ENCODE results near the gene GLDC.
A peak's percentile ranks its signal among the peaks of the same experiment; 100 is the strongest.
"Not testable (repeated sequence)": the region's sequence is repeated elsewhere in the genome, so short reads cannot be mapped to it uniquely, and the experiment has no call there.

GLDC gene

GRCh38 chr9:6664204-6664680, 18.7 kb upstream of the GLDC start:
- DNase-seq (ENCODE audit: low spot score), result no peak

GRCh38 chr9:6660512-6660911, 15.0 kb upstream of the GLDC start:
- no peak for DNase-seq (ENCODE audit: low spot score)

GRCh38 chr9:6658628-6659353, 13.3 kb upstream of the GLDC start:
- no peak for DNase-seq (ENCODE audit: low spot score)

GRCh38 chr9:6656614-6657300, 11.2 kb upstream of the GLDC start:
- no peak for DNase-seq (ENCODE audit: low spot score)

GRCh38 chr9:6655036-6655435, 9.5 kb upstream of the GLDC start:
- no peak for DNase-seq (ENCODE audit: low spot score)

- DNase-seq (ENCODE audit: low spot score), result no peak
These were observed 736 bp upstream of the GLDC start for GRCh38 chr9:6646293-6646636.

- DNase-seq (ENCODE audit: low spot score), result peak; percentile 33
These were observed 499 bp downstream of the GLDC start for GRCh38 chr9:6645105-6645354.

- no peak for DNase-seq (ENCODE audit: low spot score)
These were observed 1.0 kb downstream of the GLDC start for GRCh38 chr9:6644346-6645104.

- DNase-seq (ENCODE audit: low spot score), result no peak
These were observed 3.6 kb downstream of the GLDC start for GRCh38 chr9:6641961-6642360.

GRCh38 chr9:6641561-6641960, 4.0 kb downstream of the GLDC start:
- DNase-seq (ENCODE audit: low spot score), result no peak

GRCh38 chr9:6641056-6641455, 4.5 kb downstream of the GLDC start:
- no peak for DNase-seq (ENCODE audit: low spot score)

GRCh38 chr9:6640268-6641051, 5.1 kb downstream of the GLDC start:
- no peak for DNase-seq (ENCODE audit: low spot score)

GRCh38 chr9:6639622-6640021, 5.9 kb downstream of the GLDC start:
- no peak for DNase-seq (ENCODE audit: low spot score)

- no peak for DNase-seq (ENCODE audit: low spot score)
These were observed 11.1 kb downstream of the GLDC start for GRCh38 chr9:6634444-6634843.

GRCh38 chr9:6633378-6633777, 12.2 kb downstream of the GLDC start:
- no peak for DNase-seq (ENCODE audit: low spot score)

GRCh38 chr9:6632516-6633183, 12.9 kb downstream of the GLDC start:
- no peak for DNase-seq (ENCODE audit: low spot score)

GRCh38 chr9:6631207-6631512, 14.4 kb downstream of the GLDC start:
- no peak for DNase-seq (ENCODE audit: low spot score)

- no peak for DNase-seq (ENCODE audit: low spot score)
These were observed 14.9 kb downstream of the GLDC start for GRCh38 chr9:6630502-6631206.

GRCh38 chr9:6628704-6629103, 16.8 kb downstream of the GLDC start:
- DNase-seq (ENCODE audit: low spot score), result no peak

GRCh38 chr9:6625363-6625762, 20.2 kb downstream of the GLDC start:
- no peak for DNase-seq (ENCODE audit: low spot score)

- not testable (repeated sequence) for DNase-seq (ENCODE audit: low spot score)
These were observed 22.7 kb downstream of the GLDC start for GRCh38 chr9:6622784-6623183.

GRCh38 chr9:6620796-6621195, 24.7 kb downstream of the GLDC start:
- no peak for DNase-seq (ENCODE audit: low spot score)

Measured in GM03348 (cell line).